SK-N-SH (cell line): ENCODE measurements around the gene GALNT17. TPM values are rescaled to one million over a fixed set of nuclear protein-coding genes. Genes with fewer than 3 reads are reported as not detected.

ENCODE experiments used
- CTCF ChIA-PET: fragments of 300-600, 350-600 bp; formaldehyde crosslinking; extraction: SDS; loops from one replicate; lab custom pipeline; 2021; lab: Yijun Ruan, JAX
- POLR2A ChIA-PET: fragments of 350-600 bp; sonication (Branson Sonifier 250); formaldehyde crosslinking; extraction: SDS; loops from one replicate; lab custom pipeline; 2020; ENCODE audit warnings: antibody characterized with exemption, inconsistent platforms; lab: Yijun Ruan, JAX
- DNase-seq: peaks from one replicate; pipeline ENCODE4 v3.0.0; 2012
- H2AFZ ChIP-seq: fragments of 200-600 bp; sonication (generic); 2 replicates; pipeline ENCODE4 v1.8.1; 2016; ENCODE audit warnings: antibody characterized with exemption, mild to moderate bottlenecking, low read depth
- H3F3A ChIP-seq: fragments of 200-600 bp; sonication (generic); replicated peaks from 2 replicates; pipeline ENCODE3; 2016; ENCODE audit warnings: antibody characterized with exemption, mild to moderate bottlenecking; ENCODE audit not compliant: insufficient read depth
- H3K27ac ChIP-seq, 2 experiments: fragments of 200-500 bp in 1 of 2; fragments of 200-600 bp in 1 of 2; sonication (Bioruptor generic) in 1 of 2; sonication (generic), shearing (Covaris generic) in 1 of 2; 2 replicates each; pipeline versions ENCODE4 v1.5.1 to v1.6.1; 2014 to 2016; ENCODE audit warnings: low read depth in 2 of 2, inconsistent platforms in 1 of 2, low read length in 1 of 2, mild to moderate bottlenecking in 1 of 2, mixed read lengths in 1 of 2
- H3K27me3 ChIP-seq: fragments of 200-600 bp; sonication (generic), shearing (Covaris generic); 2 replicates; pipeline ENCODE4 v1.6.1; 2016; ENCODE audit warnings: mixed run types; ENCODE audit not compliant: insufficient read depth
- H3K36me3 ChIP-seq, 2 experiments: fragments of 200-500 bp in 1 of 2; fragments of 200-600 bp in 1 of 2; sonication (Bioruptor generic) in 1 of 2; sonication (generic) in 1 of 2; replicated peaks in 1 of 2; 2 replicates each; pipeline versions ENCODE3 to v1.5.1; 2014 to 2016; ENCODE audit warnings: low read length in 1 of 2, mild to moderate bottlenecking in 1 of 2; ENCODE audit not compliant: insufficient read depth in 2 of 2, control insufficient read depth in 1 of 2
- H3K4me1 ChIP-seq, 2 experiments: fragments of 200-500 bp in 1 of 2; fragments of 200-600 bp in 1 of 2; sonication (Bioruptor generic) in 1 of 2; sonication (generic), shearing (Covaris generic) in 1 of 2; 2 replicates each; pipeline versions ENCODE4 v1.5.1 to v1.6.1; 2014 to 2016; ENCODE audit warnings: low read depth in 1 of 2, low read length in 1 of 2, mixed run types in 1 of 2; ENCODE audit not compliant: insufficient read depth in 2 of 2, control insufficient read depth in 1 of 2
- H3K4me2 ChIP-seq: fragments of 200-600 bp; sonication (generic), shearing (Covaris generic); 2 replicates; pipeline ENCODE4 v1.6.1; 2017; ENCODE audit warnings: mixed run types
- H3K4me3 ChIP-seq, 2 experiments: fragments of 200-500 bp in 1 of 2; fragments of 200-600 bp in 1 of 2; sonication (Bioruptor generic) in 1 of 2; sonication (generic), shearing (Covaris generic) in 1 of 2; 2 replicates each; pipeline versions ENCODE4 v1.5.1 to v1.8.1; 2014 to 2016; ENCODE audit warnings: low read depth in 2 of 2, inconsistent platforms in 1 of 2, low read length in 1 of 2, mild to moderate bottlenecking in 1 of 2, mixed read lengths in 1 of 2, moderate library complexity in 1 of 2
- H3K79me2 ChIP-seq: fragments of 200-600 bp; sonication (generic); 2 replicates; pipeline ENCODE4 v1.8.1; 2017; ENCODE audit warnings: mild to moderate bottlenecking; ENCODE audit not compliant: insufficient read depth
- H3K9ac ChIP-seq: fragments of 200-600 bp; sonication (generic); 2 replicates; pipeline ENCODE4 v1.6.1; 2017; ENCODE audit warnings: mixed run types
- H3K9me2 ChIP-seq: fragments of 200-600 bp; sonication (generic); 2 replicates; pipeline ENCODE4 v1.6.1; 2017; ENCODE audit warnings: mixed run types
- H3K9me3 ChIP-seq: fragments of 200-600 bp; sonication (generic); 2 replicates; pipeline ENCODE4 v1.6.1; 2017; ENCODE audit warnings: mixed run types, mild to moderate bottlenecking, moderate library complexity
- H4K20me1 ChIP-seq: fragments of 200-600 bp; sonication (generic); 2 replicates; pipeline ENCODE4 v1.6.1; 2017; ENCODE audit warnings: mild to moderate bottlenecking, mixed run types; ENCODE audit not compliant: insufficient read depth
- CHD2 ChIP-seq: fragments of 150-350 bp; IDR thresholded peaks from 2 replicates; pipeline ENCODE4 v1.6.1; 2018; ENCODE audit warnings: low read length; ENCODE audit not compliant: partially characterized antibody
- CTCF ChIP-seq: fragments of 200-600 bp; sonication (generic); IDR thresholded peaks from 2 replicates; pipeline ENCODE4 v1.6.1; 2017; ENCODE audit warnings: antibody characterized with exemption, mild to moderate bottlenecking, moderate library complexity
- EZH2phosphoT487 ChIP-seq: fragments of 200-600 bp; sonication (generic); IDR thresholded peaks from 2 replicates; pipeline ENCODE4 v1.6.1; 2017; ENCODE audit warnings: low read depth, mixed run types, mild to moderate bottlenecking, antibody characterized with exemption, moderate library complexity, borderline replicate concordance
- FOSL2 ChIP-seq: IDR thresholded peaks from 2 replicates; pipeline ENCODE4 v1.4.0; 2012; ENCODE audit warnings: low read depth, mild to moderate bottlenecking, moderate library complexity, borderline replicate concordance
- GABPA ChIP-seq: IDR thresholded peaks from 2 replicates; pipeline ENCODE4 v1.4.0; 2012; ENCODE audit warnings: low read depth, mild to moderate bottlenecking
- JUND ChIP-seq: IDR thresholded peaks from 2 replicates; pipeline ENCODE4 v1.4.0; 2012
- MAX ChIP-seq: IDR thresholded peaks from 2 replicates; pipeline ENCODE4 v1.4.0; 2012; ENCODE audit warnings: low read depth
- PBX3 ChIP-seq: IDR thresholded peaks from 2 replicates; pipeline ENCODE4; 2012
- POLR2AphosphoS5 ChIP-seq: IDR thresholded peaks from 2 replicates; pipeline ENCODE4 v1.6.1; 2012; ENCODE audit warnings: low read depth, low read length
- RCOR1 ChIP-seq: fragments of 150-350 bp; IDR thresholded peaks from 2 replicates; pipeline ENCODE4 v1.6.1; 2017; ENCODE audit warnings: antibody characterized with exemption, low read length
- RXRA ChIP-seq: IDR thresholded peaks from 2 replicates; pipeline ENCODE4 v1.4.0; 2012; ENCODE audit warnings: low read depth, mild to moderate bottlenecking, borderline replicate concordance
- TAF1 ChIP-seq: IDR thresholded peaks from 2 replicates; pipeline ENCODE4 v1.6.1; 2012; ENCODE audit warnings: low read depth, mild to moderate bottlenecking, low read length, moderate library complexity, borderline replicate concordance
- TCF12 ChIP-seq: IDR thresholded peaks from 2 replicates; pipeline ENCODE4 v1.4.0; 2012
- WGBS: methylation state at CpG from one replicate; pipeline ENCODE4 v1.1.6; 2017; ENCODE audit warnings: low lambda C conversion rate; 5-methylcytosine and 5-hydroxymethylcytosine counted together
- polyA plus RNA-seq, 3 experiments: library from polyadenylated mRNA; depleted of rRNA; stranded (reverse); fragments of >200 nt; gene quantifications; 2 replicates each; pipeline ENCODE4 v1.2.3, GENCODE V29; 2012
- TF ChIP-seq, protein P1 (sequence below): fragments of 150-350 bp; IDR thresholded peaks from 2 replicates; pipeline ENCODE4 v1.6.1; 2016; ENCODE audit warnings: mild to moderate bottlenecking, low read depth, low read length

The GALNT17 gene
- polyA plus RNA-seq, 1 of the 3 experiments (the other 2 are of a cell fraction): not detected

- Histone ChIP-seq H3K36me3 (no peaks in the 10 kb centered on the region), H3K4me3 (no peak overlapping the region), H3K9me2 (no peaks in the 10 kb centered on the region), H3K27ac (no peak overlapping the region), H3K27me3 (no peaks in the 10 kb centered on the region), H3F3A (no peaks in the 10 kb centered on the region), H3K4me2 (no peak overlapping the region), H3K79me2 (no peaks in the 10 kb centered on the region), H2AFZ (no peak overlapping the region), H3K9ac (no peak overlapping the region), H4K20me1 (no peaks in the 10 kb centered on the region), H3K9me3 (no peaks in the 10 kb centered on the region), H3K4me1 (no peaks in the 10 kb centered on the region)
- WGBS: 3% methylated on average over 5 of the region's 5 CpGs
- CTCF ChIA-PET: interaction anchor here (1.5 kb wide), 1 partner anchor 267 kb away, joined by 3 read pairs; no protein-coding TSS in a partner anchor
- TF ChIP-seq RCOR1 (no peak), JUND (no peak), FOSL2 (no peak), RXRA (no peak), TCF12 (no peak), PBX3 (no peak), MAX (no peak), CHD2 (no peak), POLR2AphosphoS5 (no peak), TAF1 (no peak), GABPA (no peak), CTCF (no peak), EZH2phosphoT487 (no peak)
- TF ChIP-seq, protein P1, sequence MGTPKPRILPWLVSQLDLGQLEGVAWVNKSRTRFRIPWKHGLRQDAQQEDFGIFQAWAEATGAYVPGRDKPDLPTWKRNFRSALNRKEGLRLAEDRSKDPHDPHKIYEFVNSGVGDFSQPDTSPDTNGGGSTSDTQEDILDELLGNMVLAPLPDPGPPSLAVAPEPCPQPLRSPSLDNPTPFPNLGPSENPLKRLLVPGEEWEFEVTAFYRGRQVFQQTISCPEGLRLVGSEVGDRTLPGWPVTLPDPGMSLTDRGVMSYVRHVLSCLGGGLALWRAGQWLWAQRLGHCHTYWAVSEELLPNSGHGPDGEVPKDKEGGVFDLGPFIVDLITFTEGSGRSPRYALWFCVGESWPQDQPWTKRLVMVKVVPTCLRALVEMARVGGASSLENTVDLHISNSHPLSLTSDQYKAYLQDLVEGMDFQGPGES: no peak
- no peak for DNase-seq
- POLR2A ChIA-PET: no interaction called here
Measured at GRCh38 chr7:71466448-71467145, 334.7 kb downstream of the GALNT17 start.
